ENCODE measurements around the gene CASTOR2.
"Not testable (repeated sequence)": the region's sequence is repeated elsewhere in the genome, so short reads cannot be mapped to it uniquely, and the experiment has no call there.

DNA sequence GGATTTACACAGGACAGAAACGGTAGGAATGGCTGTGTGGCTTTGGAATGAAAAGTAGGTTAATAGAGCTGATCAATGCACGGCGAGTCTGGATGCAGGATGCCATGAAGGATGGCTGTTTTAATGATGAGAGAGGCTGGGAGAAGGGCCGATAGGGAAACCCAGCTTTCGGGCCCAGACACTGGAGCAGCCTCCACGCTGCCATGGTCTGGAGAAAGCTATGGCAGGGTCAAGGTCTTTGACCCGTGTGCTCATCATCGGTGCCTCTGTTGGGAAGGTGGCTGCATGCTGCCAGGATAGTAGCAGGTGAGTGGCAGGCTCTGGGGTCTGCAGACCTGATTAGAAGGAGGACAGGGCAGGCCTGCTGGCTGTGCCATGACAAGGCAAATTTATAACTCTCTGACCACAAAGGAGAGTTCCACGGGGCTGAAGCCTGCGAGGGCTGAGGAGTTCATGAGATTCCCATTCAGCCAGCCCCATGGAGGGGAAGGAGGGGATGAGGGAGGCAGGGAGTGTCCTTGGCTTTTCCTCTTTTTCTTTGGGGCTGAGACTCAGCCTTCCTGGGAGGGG lies 42.1 kb upstream of the CASTOR2 start:
- TF ChIP-seq, protein P1, sequence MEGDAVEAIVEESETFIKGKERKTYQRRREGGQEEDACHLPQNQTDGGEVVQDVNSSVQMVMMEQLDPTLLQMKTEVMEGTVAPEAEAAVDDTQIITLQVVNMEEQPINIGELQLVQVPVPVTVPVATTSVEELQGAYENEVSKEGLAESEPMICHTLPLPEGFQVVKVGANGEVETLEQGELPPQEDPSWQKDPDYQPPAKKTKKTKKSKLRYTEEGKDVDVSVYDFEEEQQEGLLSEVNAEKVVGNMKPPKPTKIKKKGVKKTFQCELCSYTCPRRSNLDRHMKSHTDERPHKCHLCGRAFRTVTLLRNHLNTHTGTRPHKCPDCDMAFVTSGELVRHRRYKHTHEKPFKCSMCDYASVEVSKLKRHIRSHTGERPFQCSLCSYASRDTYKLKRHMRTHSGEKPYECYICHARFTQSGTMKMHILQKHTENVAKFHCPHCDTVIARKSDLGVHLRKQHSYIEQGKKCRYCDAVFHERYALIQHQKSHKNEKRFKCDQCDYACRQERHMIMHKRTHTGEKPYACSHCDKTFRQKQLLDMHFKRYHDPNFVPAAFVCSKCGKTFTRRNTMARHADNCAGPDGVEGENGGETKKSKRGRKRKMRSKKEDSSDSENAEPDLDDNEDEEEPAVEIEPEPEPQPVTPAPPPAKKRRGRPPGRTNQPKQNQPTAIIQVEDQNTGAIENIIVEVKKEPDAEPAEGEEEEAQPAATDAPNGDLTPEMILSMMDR (IDR thresholded peaks at IDR 0.05) = not testable (repeated sequence)
- not testable (repeated sequence) for TF ChIP-seq POLR2A (IDR thresholded peaks at IDR 0.05)
